ENCODE results near the gene SLIT3.

DNA sequence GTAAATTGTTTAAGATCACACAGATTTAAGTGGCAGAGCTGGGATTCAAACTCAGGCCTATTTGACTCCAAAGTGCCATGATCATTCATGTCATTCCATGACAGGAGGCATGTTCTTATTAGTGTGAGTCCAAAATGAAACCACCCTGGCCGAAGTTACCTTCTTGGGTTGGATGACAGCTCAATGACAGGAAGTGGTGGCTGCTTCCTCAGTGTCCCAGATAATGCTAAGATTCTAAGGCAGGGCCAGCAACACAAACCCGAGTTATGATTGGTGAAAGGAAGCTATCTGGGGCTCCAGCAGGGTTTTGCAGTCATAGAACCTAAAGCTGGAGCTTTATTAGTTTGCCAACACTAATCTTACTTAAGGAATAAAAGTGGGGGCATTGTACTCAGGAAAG is 340.4 kb downstream of the SLIT3 start:
- TF ChIP-seq, protein P1, sequence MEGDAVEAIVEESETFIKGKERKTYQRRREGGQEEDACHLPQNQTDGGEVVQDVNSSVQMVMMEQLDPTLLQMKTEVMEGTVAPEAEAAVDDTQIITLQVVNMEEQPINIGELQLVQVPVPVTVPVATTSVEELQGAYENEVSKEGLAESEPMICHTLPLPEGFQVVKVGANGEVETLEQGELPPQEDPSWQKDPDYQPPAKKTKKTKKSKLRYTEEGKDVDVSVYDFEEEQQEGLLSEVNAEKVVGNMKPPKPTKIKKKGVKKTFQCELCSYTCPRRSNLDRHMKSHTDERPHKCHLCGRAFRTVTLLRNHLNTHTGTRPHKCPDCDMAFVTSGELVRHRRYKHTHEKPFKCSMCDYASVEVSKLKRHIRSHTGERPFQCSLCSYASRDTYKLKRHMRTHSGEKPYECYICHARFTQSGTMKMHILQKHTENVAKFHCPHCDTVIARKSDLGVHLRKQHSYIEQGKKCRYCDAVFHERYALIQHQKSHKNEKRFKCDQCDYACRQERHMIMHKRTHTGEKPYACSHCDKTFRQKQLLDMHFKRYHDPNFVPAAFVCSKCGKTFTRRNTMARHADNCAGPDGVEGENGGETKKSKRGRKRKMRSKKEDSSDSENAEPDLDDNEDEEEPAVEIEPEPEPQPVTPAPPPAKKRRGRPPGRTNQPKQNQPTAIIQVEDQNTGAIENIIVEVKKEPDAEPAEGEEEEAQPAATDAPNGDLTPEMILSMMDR (IDR thresholded peaks at IDR 0.05) = no peak
- no peak for TF ChIP-seq EZH2 (IDR thresholded peaks at IDR 0.05)
